HCT116 (cell line): ENCODE measurements around the gene PPM1H. TPM values are rescaled to one million over a fixed set of nuclear protein-coding genes. Genes with fewer than 3 reads are reported as not detected.

Experiments
- ATAC-seq: fragments of 200-7000 bp; cut with Tn5 transposase; 2 replicates; pipeline ENCODE4 v1.9.1; 2020; ENCODE audit warnings: mild to moderate bottlenecking, moderate library complexity
- BruUV-seq: library from RNA; stranded (reverse); fragments of 400-500 nt; replicated peaks from 2 replicates; lab custom pipeline; 2021; lab: Mats Ljungman, UMichigan
- CTCF ChIA-PET: fragments of 300-600 bp; sonication (Branson Sonifier 250); formaldehyde crosslinking; loops from one replicate; lab custom pipeline; 2021; ENCODE audit warnings: antibody characterized with exemption; lab: Charles Lee
- POLR2A ChIA-PET: fragments of 300-600, 350-600 bp; sonication (Branson Sonifier 250); formaldehyde crosslinking; loops from one replicate; lab custom pipeline; 2021; ENCODE audit warnings: antibody characterized with exemption; lab: Charles Lee
- RAD21 ChIA-PET, 2 experiments: fragments of 300-600 bp; sonication (Branson Sonifier 250); formaldehyde crosslinking; loops; one replicate each; lab custom pipeline; 2023; ENCODE audit warnings: low total read pairs in 2 of 2; ENCODE audit not compliant: uncharacterized antibody in 2 of 2, unreplicated experiment in 2 of 2, low non-redundant PET in 1 of 2; lab: Charles Lee
- DNase-seq: peaks from one replicate; pipeline ENCODE4 v3.0.0-alpha.2; 2010; ENCODE audit warnings: low read depth, low spot score
- H2AFZ ChIP-seq: fragments of 200-600 bp; shearing (Covaris generic), sonication (generic); 2 replicates; pipeline ENCODE4 v1.6.1; 2017; ENCODE audit warnings: low read depth, mixed run types, mixed read lengths, antibody characterized with exemption, low read length; ENCODE audit not compliant: poor library complexity, severe bottlenecking
- H3K27ac ChIP-seq: 2 replicates; pipeline ENCODE4 v1.5.1; 2012; ENCODE audit warnings: low read depth, low read length
- H3K27me3 ChIP-seq: fragments of 200-600 bp; sonication (generic); 2 replicates; pipeline ENCODE4 v1.6.1; 2016; ENCODE audit warnings: mixed run types, low read length, mixed read lengths; ENCODE audit not compliant: insufficient read depth
- H3K36me3 ChIP-seq, 2 experiments: fragments of 200-500 bp in 1 of 2; fragments of 200-600 bp in 1 of 2; sonication (Bioruptor generic) in 1 of 2; sonication (generic) in 1 of 2; 2 replicates each; pipeline versions ENCODE4 v1.5.1 to v1.6.1; 2014 to 2016; ENCODE audit warnings: low read length in 2 of 2, inconsistent platforms in 1 of 2, mixed read lengths in 1 of 2, mixed run types in 1 of 2; ENCODE audit not compliant: insufficient read depth in 2 of 2, control insufficient read depth in 1 of 2
- H3K4me1 ChIP-seq, 2 experiments: fragments of 200-600 bp in 1 of 2; sonication (generic) in 1 of 2; 2 replicates each; pipeline versions ENCODE4 v1.5.1 to v1.6.1; 2012 to 2017; ENCODE audit warnings: low read length in 2 of 2, inconsistent platforms in 1 of 2, mild to moderate bottlenecking in 1 of 2, mixed read lengths in 1 of 2, mixed run types in 1 of 2, moderate library complexity in 1 of 2; ENCODE audit not compliant: insufficient read depth in 2 of 2, control insufficient read depth in 1 of 2
- H3K4me2 ChIP-seq: fragments of 200-600 bp; sonication (generic); 2 replicates; pipeline ENCODE4 v1.6.1; 2017; ENCODE audit warnings: mixed run types, low read length, mixed read lengths
- H3K4me3 ChIP-seq, 2 experiments: fragments of 200-600 bp in 1 of 2; sonication (generic) in 1 of 2; replicated peaks in 1 of 2; 2 replicates each; pipeline ENCODE4 v1.5.1; 2011 to 2016; ENCODE audit warnings: low read length in 2 of 2, control low read depth in 1 of 2, low read depth in 1 of 2, mild to moderate bottlenecking in 1 of 2, mixed read lengths in 1 of 2, mixed run types in 1 of 2
- H3K79me2 ChIP-seq: fragments of 200-600 bp; sonication (generic); 2 replicates; pipeline ENCODE4 v1.6.1; 2017; ENCODE audit warnings: mild to moderate bottlenecking, mixed run types, low read length, moderate library complexity, mixed read lengths; ENCODE audit not compliant: insufficient read depth
- H3K9ac ChIP-seq: fragments of 200-600 bp; sonication (generic); 2 replicates; pipeline ENCODE4 v1.6.1; 2016; ENCODE audit warnings: low read length, mixed read lengths
- H3K9me2 ChIP-seq: fragments of 200-600 bp; sonication (generic), shearing (Covaris generic); 2 replicates; pipeline ENCODE4 v1.6.1; 2017; ENCODE audit warnings: mixed run types, mild to moderate bottlenecking, moderate library complexity; ENCODE audit not compliant: insufficient read depth
- H3K9me3 ChIP-seq, 2 experiments: fragments of 200-500 bp in 1 of 2; fragments of 200-600 bp in 1 of 2; sonication (Bioruptor generic) in 1 of 2; sonication (generic) in 1 of 2; 2 replicates each; pipeline ENCODE4 v1.6.1; 2014 to 2017; ENCODE audit warnings: low read length in 2 of 2, mixed read lengths in 2 of 2, inconsistent platforms in 1 of 2, low read depth in 1 of 2, mild to moderate bottlenecking in 1 of 2, mixed run types in 1 of 2, moderate library complexity in 1 of 2; ENCODE audit not compliant: control insufficient read depth in 1 of 2, insufficient read depth in 1 of 2
- H4K20me1 ChIP-seq: fragments of 200-600 bp; sonication (generic), shearing (Covaris generic); 2 replicates; pipeline ENCODE4 v1.6.1; 2017; ENCODE audit warnings: mixed run types, mild to moderate bottlenecking, moderate library complexity; ENCODE audit not compliant: insufficient read depth
- CEBPB ChIP-seq: IDR thresholded peaks from 2 replicates; pipeline ENCODE4 v1.6.1; 2012; ENCODE audit warnings: low read depth
- EGR1 ChIP-seq: IDR thresholded peaks from 2 replicates; pipeline ENCODE4 v1.6.1; 2012; ENCODE audit warnings: low read depth
- ELF1 ChIP-seq: IDR thresholded peaks from 2 replicates; pipeline ENCODE4 v1.6.1; 2012; ENCODE audit warnings: low read depth, borderline replicate concordance
- EZH2 ChIP-seq: fragments of 200-600 bp; sonication (generic); IDR thresholded peaks from 2 replicates; pipeline ENCODE4 v1.6.1; 2017; ENCODE audit warnings: antibody characterized with exemption, mixed run types
- FOSL1 ChIP-seq: IDR thresholded peaks from 2 replicates; pipeline ENCODE4 v1.6.1; 2012; ENCODE audit warnings: low read depth
- JUND ChIP-seq: IDR thresholded peaks from 2 replicates; pipeline ENCODE4 v1.6.1; 2012
- POLR2A ChIP-seq: IDR thresholded peaks from 2 replicates; pipeline ENCODE4 v1.7.0; 2011; ENCODE audit warnings: borderline replicate concordance; ENCODE audit not compliant: insufficient read depth, insufficient read length; ENCODE audit errors: extremely low read depth
- RAD21 ChIP-seq: IDR thresholded peaks from 2 replicates; pipeline ENCODE4 v1.6.1; 2012; ENCODE audit warnings: low read depth, mild to moderate bottlenecking
- SIN3A ChIP-seq: IDR thresholded peaks from 2 replicates; pipeline ENCODE4 v1.6.1; 2012; ENCODE audit warnings: low read depth
- SP1 ChIP-seq: IDR thresholded peaks from 2 replicates; pipeline ENCODE4 v1.6.1; 2012; ENCODE audit warnings: low read depth
- SRF ChIP-seq: IDR thresholded peaks from 2 replicates; pipeline ENCODE4 v1.6.1; 2012; ENCODE audit warnings: low read depth
- ZBTB33 ChIP-seq: IDR thresholded peaks from 2 replicates; pipeline ENCODE4 v1.6.1; 2011; ENCODE audit warnings: mild to moderate bottlenecking, low read length, moderate library complexity; ENCODE audit not compliant: insufficient replicate concordance; ENCODE audit errors: extremely low read depth
- intact Hi-C: fragments of 100-400 bp; cut with micrococcal nuclease; formaldehyde crosslinking; loops from 2 replicates; pipeline ENCODE4 v1.10.0; 2022
- total RNA-seq: library from RNA; stranded (reverse); gene quantifications from one replicate; pipeline ENCODE4 v1.2.1, GENCODE V29; 2021; ENCODE audit not compliant: unreplicated experiment
- TF ChIP-seq, protein P1 (sequence below): IDR thresholded peaks from 2 replicates; pipeline ENCODE4 v1.6.1; 2012

The PPM1H gene
- total RNA-seq, 1 experiment from 2014 or later = 8.0 TPM

GRCh38 chr12:62806244-62806836 is 128.6 kb downstream of the PPM1H start:
- BruUV-seq = no TSS peak
- H3K4me3 ChIP-seq = no peak overlapping the region
- ATAC-seq (no peak), DNase-seq (no peak)
- no peak overlapping the region for H3K4me2 ChIP-seq
- H3K4me1 ChIP-seq = no peaks in the 10 kb centered on the region
- TF ChIP-seq EZH2 (no peak), EGR1 (no peak), POLR2A (no peak), RAD21 (no peak), SP1 (no peak), JUND (no peak), CEBPB (no peak), ZBTB33 (no peak), FOSL1 (no peak), ELF1 (no peak), SIN3A (no peak), SRF (no peak)
- TF ChIP-seq, protein P1, sequence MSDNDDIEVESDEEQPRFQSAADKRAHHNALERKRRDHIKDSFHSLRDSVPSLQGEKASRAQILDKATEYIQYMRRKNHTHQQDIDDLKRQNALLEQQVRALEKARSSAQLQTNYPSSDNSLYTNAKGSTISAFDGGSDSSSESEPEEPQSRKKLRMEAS = no peak
- H3K79me2 ChIP-seq = no peaks in the 10 kb centered on the region
- H4K20me1 ChIP-seq = no peaks in the 10 kb centered on the region
- intact Hi-C loops = no loop called here
- CTCF ChIA-PET = interaction anchor here (1.0 kb wide), 1 partner anchor 262 kb away, joined by 3 read pairs; no protein-coding TSS in a partner anchor
- no peak overlapping the region for H3K9ac ChIP-seq
- H3K36me3 ChIP-seq = no peaks in the 10 kb centered on the region
- H3K27ac ChIP-seq = no peak overlapping the region
- no peaks in the 10 kb centered on the region for H3K9me2 ChIP-seq
- no peaks in the 10 kb centered on the region for H3K9me3 ChIP-seq
- no peaks in the 10 kb centered on the region for H3K27me3 ChIP-seq
- POLR2A ChIA-PET = no interaction called here
- H2AFZ ChIP-seq = no peak overlapping the region
- RAD21 ChIA-PET = no interaction called here
